Measurements from ENCODE around the gene MYO1A.
"Not testable (repeated sequence)": the region's sequence is repeated elsewhere in the genome, so short reads cannot be mapped to it uniquely, and the experiment has no call there.

MYO1A gene

DNA sequence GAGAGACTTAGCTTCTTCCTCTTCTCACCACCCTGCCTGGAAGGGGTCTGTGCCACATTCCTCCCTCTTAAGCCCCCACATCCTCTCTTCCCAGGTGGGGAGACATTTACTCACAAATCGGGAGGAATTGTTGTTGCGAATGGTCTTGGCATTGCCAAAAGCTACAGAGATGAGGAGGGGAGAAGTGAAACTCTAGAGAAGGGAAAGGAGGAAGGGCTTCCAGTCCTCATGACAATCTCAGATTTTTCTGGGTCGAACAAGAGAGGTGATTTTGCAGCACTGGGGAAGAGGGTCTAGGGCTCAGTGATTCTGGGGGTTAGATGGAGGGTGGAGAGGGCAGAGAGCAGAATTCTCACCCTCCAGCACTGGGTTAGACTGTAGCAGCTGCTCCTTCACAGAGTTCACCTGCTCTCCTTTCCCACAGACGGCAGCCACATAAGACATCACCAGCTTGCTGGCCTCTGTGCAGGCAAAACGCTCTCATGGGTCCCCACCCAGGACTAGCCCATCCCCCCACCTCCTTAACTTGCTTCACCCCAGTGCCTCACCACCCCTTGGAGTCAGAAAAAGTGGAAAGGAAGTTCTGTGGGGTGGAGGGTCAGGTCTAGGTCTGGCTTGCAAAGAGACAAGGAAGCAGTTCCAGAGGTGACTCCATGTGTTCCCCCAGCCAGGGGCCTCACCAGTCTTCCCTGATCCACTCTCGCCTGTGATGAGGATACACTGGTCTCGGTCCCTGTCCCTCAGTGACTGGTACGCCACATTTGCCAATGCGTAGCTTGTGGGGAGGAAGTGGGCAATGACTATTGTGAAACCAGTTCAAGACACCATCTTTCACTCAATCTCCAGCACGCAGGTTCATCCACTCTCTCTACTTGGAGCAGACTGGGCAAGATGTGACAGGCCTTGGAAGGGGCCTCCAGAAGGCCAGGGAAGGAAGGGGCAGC, 2.7 kb downstream of the MYO1A start:
- DNase-seq (ENCODE audit: low read depth): no peak

DNA sequence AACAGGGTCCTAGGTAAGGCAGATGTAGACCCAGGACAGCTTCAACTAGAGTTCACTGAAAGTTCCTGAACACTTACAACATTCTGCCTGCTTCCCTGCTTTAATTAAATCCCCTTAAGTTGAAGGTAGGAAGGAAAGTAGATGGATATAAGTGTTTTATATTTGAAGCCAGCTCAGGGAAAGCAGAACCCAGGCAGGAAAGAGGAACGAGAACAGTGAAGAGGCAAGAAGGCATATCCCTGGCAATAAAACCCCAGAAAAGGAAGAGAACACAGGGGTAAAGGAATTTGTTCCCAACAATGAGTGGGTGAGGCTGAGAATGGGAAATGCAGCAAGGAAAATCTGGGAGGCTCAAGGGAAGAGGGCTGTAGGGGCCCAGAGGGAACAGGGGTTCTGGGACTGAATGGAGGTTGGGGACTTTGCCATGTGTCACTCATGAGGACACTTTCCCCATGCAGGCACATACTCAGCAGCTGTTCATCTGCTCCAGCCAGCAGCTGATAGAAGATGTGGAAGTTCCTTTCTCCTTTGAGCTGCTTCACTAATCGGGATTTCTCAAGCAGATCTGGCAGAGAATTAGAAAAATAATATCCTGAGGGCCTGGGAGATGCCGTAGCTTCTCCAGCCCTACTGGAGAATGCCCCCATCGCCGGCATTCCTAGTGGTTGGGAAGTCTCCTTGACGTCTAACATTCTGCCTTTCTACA, 3.7 kb downstream of the MYO1A start:
- DNase-seq (ENCODE audit: low read depth): no peak

DNA sequence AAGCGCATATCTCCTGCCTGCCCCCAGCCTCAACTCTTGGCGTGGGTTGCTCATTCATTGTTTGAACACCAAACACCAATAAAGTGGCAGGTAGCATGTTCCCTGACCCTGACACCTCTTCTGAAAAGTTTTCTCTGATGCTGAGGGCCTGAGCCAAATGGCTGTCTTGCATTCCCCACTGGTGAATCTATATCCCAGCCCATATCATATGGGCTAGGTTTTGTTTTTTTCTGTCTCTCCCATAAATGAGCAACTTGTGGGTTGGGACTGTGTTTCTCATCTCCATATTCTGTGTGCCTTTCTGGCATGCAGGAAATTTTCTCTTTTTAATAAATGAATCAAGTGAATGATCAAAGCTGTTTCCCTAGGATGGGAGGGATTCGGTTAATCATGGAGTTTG, 5.0 kb downstream of the MYO1A start:
- no peak for DNase-seq (ENCODE audit: low read depth)

DNA sequence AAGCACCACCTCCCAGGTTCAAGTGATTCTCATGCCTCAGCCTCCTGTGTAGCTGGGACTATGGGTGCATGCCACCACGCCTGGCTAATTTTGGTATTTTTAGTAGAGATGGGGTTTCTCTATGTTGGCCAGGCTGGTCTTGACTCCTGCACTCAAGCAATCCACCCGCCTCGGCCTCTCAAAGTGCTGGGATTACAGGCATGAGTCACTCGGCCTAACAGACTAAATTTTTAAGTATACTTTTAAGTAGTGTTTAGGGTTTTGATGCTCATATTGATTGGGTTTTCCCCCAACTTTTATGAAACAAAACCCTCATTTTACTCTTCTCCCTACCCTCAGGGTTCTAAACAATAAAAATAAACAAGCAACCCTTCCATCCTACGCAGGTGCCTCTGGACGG, 5.5 kb downstream of the MYO1A start:
- DNase-seq (ENCODE audit: low read depth): no peak

DNA sequence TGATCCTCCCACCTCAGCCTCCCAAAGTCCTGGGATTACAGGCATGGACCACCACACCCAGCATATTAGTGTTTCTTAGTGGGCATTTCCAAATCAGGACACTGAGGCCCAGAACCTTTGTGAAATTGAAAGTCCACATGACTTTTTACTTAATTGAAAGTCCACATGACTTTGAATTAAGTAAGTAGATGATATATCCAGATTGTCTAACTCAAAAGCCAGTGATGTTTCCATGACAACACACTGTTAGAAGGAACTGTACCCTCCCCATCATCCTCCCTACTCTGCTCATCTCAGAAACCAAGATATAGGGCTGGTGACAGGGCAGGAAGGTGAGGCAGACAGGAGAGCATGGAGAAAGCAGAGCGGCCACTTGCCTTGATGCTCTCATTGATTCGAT, 7.2 kb downstream of the MYO1A start:
- no peak for DNase-seq (ENCODE audit: low read depth)

DNA sequence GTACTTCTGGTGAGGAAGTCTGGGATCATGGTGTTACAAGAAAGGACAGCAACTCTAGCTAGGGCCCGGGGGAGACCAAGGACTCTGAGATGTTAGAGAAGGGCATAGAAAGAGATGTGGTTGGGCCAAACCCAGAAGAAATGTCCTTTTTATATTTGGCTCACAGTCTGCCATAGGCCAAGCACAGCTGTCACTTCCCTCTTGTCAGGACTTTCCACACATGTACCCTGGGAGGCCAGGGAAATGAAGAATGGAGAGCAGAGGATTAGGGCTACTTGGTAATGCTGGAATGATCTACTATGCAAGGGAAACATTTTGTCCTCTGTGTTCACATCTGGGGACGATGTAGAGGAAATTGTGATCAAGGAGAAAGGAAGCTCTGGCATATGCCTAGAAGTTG, 9.2 kb downstream of the MYO1A start:
- DNase-seq (ENCODE audit: low read depth): no peak

DNA sequence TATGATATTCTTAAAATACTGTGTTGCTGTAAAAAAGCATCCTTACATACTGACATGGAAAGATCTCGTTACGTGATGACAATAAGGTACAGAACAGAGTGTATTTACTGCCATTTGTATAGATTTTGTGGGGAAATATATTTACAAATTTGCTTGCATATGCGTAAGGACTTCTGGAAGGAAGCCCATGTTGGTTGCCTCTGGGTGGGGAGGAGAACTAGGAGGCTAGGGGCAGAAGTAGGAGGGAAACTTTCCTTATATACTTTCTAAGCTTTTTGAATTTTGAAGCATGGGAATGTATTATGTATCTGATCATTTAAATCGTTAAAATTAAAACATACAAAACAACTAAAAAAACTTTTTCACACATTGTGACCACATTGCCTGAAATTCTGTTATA, 9.7 kb downstream of the MYO1A start:
- no peak for DNase-seq (ENCODE audit: low read depth)

DNA sequence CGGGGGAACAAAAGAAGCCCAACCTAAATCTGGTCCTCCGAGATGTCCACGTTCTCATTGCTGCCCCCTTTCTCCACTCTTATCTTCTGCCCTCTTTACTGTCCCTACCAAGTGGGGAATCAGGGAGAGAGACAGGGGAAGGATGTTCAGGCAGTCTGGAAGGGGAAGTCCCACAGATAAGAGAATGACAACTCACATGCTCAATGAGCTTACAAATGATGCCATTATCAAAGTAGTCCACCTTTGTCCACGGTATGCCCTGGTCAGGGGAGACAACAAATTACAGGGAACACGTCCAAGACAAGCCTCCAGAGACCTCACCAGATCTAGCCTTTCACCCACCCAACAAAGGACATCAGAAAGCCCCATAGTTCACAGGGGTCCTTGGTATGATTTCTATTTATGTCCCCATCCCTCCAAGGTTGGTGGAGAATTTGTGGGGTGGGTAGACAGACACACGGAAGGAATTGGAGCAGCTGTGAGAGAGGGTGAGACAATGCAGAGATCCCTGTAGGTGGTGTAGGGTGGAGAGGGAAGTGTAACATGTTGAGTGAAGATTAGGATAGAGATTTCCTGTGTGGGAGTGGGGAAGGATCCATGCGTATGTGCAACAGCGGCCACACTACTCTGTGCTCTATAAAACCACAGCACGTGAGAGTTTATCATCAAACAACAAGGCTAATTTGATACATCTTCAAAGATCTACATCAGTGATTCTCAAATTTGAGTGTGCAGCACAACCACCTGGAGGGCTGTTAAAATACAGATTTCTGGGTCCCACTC, 10.7 kb downstream of the MYO1A start:
- no peak for DNase-seq (ENCODE audit: low read depth)

DNA sequence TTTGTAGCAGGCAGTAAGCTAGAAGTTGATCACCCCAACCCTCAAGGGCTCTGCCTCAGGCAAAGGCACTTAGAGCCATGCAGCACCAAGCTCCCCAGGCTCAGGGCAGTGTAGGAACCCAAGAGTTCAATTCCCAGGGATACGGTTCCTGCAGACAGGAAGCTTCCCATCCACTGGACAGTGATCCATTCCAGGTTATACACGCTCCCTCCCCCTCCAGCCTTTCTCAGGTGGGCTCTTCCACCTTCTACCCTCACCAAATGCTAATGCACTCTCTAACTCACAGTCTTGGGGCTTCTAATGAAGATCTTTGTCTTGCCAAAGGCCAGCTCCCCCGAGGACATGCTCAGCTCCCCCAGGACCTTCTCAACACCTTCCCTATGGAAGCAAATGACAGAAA, 12.7 kb downstream of the MYO1A start:
- no peak for DNase-seq (ENCODE audit: low read depth)

DNA sequence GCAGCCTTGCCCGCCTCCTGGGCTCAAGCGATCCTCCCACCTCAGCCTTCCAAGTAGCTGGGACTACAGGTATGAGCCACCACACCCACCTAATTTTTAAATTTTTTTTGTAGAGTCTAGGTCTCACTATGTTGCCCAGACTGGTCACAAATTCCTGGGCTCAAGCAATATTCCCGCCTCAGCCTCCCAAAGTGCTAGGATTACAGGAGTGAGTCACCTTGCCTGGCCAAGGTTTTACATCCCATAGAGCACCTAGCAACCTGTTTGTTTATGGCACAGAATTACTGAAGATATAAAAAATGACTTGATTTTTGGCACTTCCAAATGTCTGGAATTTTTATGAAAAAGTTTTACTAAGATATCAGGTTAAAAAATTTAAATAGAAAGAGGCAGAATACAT, 16.5 kb downstream of the MYO1A start:
- DNase-seq (ENCODE audit: low read depth): no peak

DNA sequence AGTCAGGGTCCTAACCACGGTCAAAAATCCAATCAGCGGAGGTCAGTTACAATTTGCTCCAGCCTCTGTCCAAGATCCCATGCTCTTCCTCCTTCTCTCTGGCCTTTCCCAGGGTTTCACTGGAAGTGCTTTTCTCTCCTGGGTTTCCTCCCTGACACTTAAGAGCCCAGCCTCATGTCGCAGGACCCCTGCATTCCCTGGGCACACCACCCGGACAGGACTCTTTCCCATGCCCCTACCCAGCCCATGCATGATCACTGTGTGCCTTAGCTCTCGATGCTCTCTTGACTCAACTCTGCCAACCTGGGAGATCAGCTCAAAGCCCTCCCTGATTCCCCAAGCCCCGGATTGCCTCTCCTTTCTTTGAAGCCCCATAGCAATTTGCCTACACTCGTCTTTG, 18.1 kb downstream of the MYO1A start:
- no peak for DNase-seq (ENCODE audit: low read depth)

DNA sequence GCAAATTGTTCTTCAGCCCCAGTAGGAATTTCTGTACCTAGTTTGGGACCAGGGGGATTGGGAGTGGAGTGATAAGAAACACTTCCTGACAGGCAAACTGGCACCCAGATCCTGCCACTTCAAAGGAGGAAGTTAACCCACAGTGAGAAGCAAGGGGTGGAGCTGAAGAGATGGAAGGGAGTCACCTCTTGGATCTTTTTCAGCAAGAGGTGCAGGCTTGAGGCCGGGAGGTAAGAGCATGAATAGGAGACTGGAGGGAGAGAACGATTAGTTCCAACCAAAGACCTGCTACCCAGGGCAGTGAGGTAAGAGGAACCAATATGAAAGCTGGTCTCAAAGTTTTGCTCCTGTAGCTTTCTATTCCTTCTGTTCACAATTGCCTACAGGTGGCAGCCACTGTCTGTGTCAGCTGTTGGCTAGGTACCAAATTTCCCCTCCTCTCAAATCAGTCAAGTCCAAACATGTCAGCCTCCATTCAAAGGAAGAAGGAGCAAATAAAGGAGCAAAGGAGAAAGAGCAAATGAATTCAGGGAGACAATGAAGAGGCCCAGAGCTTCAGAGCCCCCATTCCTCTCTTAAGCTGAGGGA, 18.7 kb downstream of the MYO1A start:
- no peak for DNase-seq (ENCODE audit: low read depth)

DNA sequence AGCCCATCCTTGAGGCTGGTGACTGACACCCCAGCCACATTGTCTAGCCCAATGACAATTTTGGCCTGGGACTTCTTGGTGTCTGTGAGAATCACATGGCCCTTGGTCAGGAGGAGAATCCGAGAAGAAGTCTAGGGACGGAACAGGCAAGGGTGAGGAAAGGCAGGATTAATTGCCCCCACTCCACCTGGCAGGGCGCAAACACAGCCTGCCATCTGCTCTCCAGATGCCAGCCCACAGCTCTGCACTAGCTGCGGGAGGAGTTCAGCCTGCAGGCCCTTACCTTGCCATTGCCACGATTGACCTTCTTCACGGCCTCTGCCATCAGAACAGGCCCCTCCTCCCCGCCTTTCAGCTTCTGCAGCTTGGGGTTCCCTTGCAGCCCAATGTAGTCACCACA, 20.5 kb downstream of the MYO1A start:
- no peak for DNase-seq (ENCODE audit: low read depth)

DNA sequence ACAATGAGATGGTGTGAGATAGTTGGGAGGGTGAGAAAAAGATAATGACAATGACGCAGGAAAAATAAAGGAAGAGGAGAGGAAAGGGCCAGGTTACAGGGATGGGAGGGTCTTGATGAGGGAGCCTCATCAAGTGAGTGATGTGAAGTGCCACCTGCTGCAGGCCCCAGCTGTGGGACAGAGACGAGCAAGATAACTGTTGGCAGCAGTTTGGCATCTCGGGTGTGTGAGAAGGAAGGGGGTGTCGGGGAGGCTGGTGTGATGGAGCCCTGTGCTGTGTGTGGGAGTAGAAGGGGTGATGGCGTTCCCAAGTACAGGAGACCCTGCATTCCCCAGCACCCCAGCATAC, 22.1 kb downstream of the MYO1A start:
- DNase-seq (ENCODE audit: low read depth): no peak

DNA sequence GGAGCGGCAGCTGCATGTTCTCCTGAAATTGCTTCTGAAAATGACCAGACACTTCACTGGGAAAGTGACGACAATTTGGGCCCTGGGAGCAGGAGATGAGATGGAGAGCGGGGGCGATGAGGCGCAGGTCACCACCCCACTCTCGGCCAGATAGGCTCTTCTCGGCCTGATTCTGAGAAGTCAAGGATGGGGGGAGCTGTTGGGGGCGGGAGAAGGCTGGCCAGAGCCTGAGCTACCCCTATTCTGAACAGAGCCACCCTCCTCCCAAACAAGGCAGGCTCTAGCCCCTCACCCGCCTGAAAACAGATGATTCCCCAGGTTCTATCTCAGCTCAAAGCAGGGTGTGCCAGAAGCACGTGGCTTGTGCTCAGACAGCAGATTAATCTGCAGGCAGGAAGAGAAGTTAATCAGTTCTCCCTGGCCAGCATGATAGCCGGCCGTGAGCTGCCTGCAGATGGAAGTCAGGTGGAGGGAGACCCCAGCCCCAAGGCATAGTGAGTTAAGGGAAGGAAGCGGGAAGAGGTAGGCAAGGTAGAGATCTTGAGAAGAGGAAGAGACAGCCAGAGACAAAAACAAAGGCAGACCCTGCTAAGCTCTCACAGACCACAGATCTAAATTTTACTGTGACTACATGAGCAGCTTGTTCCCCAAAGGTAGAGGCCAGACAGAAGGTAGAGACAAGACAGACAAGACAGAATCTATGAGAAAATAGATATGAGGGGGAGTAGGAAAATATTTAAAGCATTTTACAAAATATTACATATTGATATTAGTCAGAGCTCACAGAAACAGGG, 22.7 kb downstream of the MYO1A start:
- DNase-seq (ENCODE audit: low read depth): no peak

DNA sequence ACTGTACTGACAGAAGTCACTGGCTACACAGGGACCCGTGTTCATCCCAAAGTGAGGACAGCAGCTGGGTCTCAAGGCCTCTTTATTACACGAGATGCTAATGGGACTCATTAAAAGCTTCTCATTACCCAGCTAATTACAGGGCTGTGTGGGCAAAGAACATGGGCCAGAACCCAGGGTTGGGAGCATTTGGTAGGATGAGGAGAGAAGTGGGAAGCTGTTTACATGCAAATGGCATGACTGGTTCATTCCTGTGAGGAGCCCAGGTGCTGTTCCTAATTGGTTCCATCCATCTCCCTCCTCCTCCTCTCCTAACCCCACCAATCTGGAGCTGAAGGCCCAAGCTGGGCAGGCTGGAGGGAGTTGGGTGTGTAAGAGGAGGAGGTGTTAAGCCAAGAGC, 24.7 kb downstream of the MYO1A start:
- DNase-seq (ENCODE audit: low read depth): no peak

DNA sequence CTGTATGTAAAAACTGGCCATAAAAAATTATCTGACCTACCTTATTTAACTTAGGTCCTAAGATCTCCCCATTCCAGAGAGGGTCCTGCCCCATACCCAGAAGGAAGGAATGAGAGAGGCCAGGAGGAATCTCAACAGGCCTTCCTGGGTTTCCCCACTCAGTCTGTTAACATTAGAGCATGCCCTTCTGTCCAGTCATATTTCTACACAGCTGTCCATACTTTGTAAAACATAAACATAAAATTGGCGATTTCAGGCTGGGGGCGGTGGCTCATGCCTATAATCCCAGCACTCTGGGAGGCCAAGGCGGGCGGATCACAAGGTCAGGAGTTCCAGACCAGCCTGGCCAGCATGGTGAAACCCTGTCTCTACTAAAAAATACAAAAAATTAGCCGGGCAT, 27.6 kb downstream of the MYO1A start:
- not testable (repeated sequence) for DNase-seq (ENCODE audit: low read depth)

DNA sequence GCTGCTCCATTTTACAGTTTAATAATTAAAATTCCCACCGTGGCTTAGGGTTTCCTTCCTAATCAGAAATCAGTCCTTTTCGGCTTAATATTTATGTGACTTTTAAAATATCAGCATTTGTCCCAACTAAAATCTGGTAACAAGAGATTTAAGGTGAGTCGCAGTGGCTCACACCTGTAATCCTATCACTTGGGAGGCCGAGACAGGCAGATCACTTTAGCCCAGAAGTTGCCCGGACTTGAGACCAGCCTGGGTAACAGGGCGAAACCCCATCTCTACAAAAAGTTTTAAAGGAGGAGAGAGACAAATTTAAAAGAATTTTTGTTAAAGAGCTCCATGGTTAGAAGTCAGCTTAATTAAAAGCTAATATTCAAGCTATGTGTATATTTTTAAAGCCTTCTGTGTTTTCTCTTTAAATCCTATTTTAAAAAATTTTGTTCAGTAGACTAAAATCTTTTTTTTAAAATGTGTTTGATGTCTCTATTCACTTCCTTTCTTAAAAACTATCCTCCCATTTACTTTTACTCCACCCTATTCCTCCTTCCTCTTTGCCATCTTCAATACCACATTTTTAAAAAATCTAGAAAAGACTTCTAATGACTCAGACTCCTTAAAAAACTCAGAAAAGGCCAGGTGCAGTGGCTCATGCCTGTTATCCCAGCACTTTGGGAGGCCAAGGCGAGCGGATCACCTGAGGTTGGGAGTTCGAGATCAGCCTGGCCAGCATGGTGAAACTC, 29.8 kb downstream of the MYO1A start:
- DNase-seq (ENCODE audit: low read depth): no peak

DNA sequence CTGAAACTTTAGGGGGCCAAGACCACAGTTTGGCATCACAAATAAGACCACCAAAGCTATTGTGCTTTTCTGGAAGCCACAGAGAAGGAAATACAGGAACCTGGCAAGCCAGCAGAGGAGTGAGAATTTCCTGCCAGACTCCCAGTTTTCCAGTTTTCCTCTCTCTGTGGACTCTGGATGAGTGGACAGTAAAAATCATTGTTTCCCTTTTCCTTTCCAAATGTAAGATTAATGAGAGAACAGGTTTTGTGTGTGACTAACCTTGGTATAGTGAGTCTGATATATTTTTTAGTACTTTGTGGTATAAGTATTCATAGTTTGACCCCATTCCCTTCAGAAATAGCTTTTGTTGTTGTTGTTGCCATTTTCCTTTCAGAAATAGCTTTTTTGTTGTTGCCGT, 31.0 kb downstream of the MYO1A start:
- no peak for DNase-seq (ENCODE audit: low read depth)

DNA sequence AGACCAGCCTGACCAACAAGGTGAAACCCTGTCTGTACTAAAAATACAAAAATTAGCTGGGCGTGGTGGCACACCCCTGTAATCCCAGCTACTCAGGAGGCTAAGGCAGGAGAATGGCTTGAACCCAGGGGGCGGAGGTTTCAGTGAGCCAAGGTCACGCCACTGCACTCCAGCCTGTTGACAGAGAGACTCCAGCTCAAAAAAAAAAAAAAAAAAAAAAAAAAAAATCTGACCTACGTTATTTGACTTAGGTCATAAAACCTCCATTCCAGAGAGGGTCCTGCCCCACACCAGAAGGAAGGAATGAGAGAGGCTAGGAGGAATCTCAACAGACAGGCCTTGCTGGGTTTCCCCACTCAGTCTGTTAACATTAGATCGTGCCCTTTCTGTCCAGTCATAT, 31.6 kb downstream of the MYO1A start:
- not testable (repeated sequence) for DNase-seq (ENCODE audit: low read depth)

DNA sequence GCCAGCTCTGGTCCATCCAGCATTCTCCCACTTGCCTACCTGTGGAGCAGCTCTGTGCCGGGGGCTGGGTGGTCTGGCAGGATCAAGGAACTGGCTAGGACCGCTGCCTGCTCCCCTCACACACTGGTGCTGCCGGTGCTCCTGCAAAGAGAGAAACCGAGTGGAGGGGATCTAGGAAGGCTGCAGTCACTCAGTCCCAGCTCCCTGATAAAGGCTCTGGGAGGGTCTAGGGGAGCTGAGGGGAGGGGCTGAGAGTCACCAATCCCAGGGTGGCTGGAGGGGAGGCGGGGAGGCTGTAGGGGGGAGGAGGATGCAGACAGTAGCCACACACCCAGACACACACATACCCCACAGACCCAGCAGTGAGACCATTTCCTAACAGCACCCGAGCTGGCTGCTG, 33.6 kb downstream of the MYO1A start, which contains the start of gene TAC3:
Gene TAC3, minus strand, starts transcription at position 182 of the 400 bp plus-strand sequence. CDS start 732 bp downstream, outside the sequence.
- no peak for DNase-seq (ENCODE audit: low read depth)

Data from stromal cell of bone marrow (primary cell).